Kidney glomerular epithelial cell (primary cell): ENCODE results near the gene ATP5MC3.

Experiments used
- DNase-seq: peaks from one replicate; lab custom pipeline; 2025; lab: John Stamatoyannopoulos, UW

Gene ATP5MC3

DNA sequence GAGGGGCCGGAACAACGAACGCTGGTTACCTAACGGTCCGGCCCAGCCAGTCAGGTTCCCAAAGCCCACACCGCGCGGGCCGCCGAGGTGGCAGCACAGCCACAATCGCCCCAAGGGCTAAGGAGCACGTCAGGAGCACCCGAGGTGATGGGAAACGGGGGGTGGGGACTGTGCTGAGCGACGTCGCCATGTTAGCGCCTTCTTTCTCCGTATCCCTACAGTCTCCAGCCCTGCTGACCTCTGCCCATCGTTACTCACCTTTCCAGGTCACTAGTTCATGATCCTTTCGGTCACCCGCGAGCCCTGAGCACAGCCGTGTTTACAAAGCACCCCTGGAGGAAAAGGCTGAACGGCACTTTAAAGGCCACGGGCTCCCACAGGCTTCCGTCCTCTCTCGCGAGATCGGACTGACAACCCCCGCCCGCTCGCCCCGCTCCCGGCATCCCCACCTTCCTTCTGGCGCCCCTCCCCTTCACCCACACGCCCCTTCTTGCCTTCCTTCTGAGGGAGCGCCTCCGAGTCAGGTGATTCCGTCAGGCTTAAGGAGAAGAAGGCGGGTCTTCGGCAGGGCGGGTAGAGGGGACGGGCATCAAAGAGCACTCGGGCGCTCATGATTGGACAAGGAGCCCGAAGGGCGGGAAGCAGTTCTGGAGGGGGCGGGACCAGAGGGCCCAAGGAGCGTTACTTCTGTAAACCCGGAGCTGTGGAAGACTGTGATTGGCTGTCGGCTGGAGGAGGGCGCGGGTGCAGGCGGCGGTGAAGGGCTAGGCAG is 13.5 kb downstream of the ATP5MC3 start, which contains the start of gene ATF2:
ATF2 (minus strand) TSS at position 412 of the 772 bp plus-strand sequence. CDS start 31,760 bp downstream, outside the sequence.
- peak; percentile 99 for DNase-seq

DNA sequence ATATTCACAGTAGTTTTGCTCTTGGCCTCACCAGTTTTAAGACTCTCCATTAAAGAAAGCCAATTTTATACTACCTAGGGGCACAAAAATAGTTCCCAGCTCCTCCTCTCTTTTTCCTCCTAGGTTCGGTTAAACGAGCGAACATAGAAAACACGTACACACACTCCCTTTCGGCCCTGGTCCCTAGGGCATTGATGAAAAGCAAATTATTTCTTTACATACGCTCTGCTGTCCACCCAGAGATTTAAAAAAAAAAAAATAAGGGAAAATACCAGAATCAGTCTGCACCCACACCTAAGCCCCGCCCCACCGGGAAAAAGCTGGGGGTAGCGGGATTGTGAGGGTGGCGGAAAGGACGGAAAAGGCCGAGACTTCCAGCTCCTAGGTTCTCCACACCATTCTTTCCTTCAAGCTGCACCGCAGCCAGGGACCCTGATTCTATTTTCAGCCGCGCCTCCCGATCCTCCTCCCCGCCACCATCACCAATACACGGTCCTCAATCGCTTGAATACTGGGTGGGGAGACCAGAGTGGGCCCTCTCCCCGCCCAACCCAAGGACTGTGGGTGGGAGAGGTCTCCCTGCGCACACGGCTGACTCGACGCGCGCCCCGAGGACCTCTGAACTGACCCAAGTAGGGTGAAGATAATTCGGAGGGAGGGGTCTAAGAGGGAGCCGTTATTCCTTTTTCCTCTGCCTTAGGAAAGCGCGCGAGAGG is 14.3 kb downstream of the ATP5MC3 start:
- peak; percentile 35 for DNase-seq

DNA sequence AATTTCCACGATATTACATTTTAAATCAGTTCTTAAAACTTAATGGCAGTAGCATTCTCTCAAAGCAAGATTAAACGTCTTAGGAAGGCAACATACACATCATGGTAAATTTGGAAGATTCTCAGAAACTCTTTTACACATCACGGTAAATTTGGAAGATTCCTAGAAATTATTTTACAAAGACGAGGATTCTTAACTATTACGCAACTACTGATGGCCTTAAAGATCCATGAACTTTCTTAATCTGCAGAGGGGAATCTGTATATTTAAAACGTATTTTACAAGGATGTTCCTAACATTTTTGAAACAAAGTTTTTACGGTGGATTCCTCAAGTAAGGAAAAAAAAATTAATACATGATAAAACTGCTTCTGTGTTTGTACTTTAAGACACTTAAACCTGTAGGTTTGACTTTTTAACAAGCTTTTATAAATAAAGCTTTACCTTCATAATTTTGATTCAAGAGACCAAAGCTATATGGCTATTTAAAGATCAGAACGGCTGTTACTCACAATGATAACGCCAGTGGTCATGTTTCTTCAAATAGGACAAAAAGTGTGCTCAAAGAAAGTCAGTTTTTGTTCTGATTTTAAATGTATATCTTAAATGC is 15.2 kb downstream of the ATP5MC3 start:
- no peak for DNase-seq

DNA sequence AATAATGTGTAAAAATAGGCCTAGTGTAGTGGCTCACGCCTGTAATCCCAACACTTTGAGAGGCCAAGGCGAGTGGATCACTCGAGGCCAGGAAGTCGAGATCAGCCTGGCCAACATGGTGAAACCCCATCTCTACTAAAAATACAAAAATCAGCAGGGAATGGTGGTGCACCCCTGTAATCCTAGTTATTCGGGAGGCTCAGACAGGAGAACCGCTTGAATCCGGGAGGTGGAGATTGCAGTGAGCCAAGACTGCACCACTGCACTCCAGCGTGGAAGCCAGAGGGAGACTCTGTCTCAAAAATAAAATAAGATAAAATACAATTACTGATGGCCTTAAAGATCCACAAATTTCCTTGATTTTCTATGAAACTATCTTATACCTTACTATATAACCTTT is 17.3 kb downstream of the ATP5MC3 start:
- DNase-seq = no peak

DNA sequence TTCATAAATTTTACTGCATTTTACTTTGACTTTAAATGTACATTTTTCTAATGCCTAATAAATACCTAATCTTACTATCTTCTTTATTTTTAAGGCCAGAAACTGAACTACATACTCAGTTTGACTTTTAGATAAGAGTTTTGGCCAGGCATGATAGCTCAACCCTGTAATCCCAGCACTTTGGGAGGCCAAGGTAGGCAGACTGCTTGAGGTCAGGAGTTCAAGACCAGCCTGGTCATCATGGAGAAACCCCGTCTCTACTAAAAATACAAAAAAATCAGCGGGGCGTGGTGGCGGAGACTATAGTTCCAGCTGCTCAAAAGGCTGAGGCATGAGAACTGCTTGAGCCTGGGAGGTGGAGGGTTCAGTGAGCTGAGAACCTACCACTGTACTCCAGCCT is 22.6 kb downstream of the ATP5MC3 start:
- no peak for DNase-seq

DNA sequence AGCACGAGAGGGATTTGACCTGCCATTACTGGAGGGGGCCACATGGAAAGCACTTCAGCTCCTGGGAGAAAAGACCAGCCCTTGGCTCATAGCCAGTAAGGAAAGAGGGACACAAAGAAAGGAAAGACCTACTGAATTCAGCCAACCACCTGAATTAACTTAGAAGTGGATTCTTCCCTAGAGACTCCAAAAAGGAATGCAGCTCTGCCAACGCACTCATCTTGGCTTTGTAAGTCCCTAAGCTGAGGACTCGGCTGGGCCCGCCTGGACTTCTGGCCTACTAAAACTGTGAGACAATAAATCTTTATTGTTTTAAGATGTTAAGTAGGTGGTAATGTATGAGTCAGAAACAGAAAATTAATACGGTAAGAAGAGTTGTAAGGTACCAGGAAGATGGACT is 25.0 kb downstream of the ATP5MC3 start:
- no peak for DNase-seq

DNA sequence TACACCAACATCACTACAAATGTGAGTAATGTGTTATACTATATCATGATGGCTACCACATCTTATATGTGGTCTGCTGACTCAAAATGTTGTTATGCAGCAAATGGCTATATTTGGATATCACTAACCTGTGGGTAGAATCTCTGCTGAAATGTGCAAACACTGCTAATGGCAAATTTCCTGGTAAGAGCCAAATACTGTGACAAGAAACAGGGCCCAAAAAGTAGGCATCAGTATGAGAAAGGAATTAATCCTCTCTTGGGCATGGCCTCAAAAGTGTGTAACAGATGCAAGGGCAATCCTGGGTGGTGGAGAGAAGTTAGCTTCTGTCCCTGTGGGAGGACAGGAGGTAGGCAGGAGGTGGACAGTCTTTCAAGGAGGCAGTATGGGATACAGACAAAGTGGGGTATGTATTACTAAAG is 26.8 kb downstream of the ATP5MC3 start:
- peak; percentile 26 for DNase-seq

DNA sequence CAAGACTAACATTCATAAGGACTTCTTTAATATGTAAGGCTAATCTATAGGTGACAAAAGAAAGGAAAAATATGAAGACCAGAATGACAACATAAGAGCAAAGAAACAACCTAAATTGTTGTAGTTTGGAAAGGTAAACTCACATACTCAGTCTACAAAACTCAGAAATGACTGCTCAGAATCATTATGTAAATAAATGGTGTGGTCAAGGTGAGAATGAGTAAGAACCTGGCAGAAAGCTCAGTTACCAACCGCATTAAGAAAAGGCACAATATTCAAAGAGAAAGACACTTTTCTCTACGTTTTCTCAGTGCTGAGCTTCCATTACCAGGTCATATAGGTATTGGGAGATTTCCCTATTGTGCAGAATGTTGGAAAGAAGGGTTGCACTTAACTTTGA is 29.3 kb downstream of the ATP5MC3 start:
- DNase-seq = no peak

DNA sequence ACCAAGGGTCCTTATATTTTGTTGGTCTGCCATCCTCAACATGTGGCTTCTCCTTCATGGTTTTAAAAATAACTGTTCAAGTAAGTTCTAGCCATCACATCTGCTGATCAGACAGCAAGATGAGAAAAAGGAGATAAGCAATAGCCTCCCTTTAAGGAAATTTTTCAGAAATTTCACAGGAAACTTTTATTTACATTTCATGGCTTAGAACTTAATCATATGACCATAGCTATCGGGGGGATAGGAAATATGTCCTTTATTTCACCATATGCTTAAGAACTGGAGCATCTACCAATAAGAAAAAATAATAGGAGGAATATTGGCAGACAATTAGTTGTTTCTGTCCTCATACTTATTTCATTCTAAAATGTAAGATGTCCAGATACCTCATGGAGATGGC is 29.7 kb downstream of the ATP5MC3 start:
- no peak for DNase-seq

DNA sequence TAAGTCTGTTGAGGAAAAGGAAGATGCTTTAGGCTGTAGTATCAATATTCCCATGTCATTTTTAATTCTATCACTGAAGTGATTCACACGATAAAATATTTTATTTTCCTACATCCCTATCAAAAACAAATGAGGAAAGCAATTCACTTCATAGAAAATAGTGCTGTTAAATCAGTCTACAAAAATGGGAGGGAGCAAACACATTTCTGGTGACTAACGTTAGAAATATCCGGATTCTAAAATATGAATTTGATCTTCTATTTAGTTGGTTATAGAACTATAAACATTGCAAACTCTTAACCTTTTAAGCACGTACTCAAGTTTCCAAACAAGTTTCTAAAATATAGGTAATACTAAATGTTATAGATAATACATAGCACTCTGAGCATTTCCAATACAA is 34.3 kb downstream of the ATP5MC3 start:
- no peak for DNase-seq

DNA sequence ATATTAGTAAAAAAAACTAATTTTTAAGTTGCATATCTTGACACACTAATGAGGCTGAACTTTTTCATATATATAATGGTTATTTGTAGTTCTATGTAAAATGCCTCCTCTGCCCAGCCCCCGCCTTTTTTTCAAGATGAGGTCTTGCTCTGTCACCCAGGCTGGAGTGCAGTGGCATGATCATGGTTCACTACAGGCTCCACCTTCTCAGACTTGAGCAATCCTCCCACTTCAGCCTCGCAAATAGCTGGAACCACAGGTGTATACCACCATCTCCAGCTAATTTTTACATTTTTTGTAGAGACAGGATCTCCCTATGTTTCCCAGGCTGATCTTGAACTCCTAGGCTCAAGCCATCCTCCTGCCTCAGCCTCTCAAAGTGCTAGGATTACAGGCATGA is 37.8 kb downstream of the ATP5MC3 start:
- no peak for DNase-seq

DNA sequence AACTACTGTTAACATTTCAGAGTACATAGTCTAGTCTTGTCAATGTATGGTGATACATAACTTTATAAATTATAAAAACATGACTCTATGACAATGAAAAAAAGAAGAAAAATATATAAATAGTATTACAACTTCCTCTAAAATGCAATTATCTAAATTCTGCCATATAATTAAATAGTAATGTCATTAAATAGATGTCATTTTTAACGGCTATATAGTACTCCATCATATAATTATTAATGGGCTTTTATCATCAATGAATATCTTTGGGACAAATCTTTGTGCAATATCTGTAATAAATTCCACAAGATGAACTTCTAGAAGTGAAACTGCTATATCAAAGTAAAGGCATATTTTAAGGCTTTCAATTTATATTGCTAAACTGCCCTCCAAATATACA is 38.3 kb downstream of the ATP5MC3 start:
- DNase-seq = no peak

DNA sequence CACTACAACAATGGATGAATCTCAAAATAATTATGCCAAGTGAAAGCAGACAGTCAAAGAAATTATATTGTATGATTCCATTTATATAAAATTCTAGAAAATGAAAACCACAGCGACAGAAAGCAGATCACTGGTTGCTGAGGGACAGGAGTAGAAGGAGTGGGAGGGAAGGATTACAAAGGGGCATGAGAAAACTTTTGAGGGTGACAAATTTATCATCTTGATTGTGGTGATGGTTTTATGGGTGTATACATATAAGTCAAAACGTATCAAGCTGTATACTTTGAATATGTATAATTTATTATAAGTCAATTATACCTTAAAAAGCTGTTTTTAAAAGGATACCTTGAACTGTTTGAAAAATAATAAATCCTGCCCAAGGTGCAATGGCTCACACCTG is 41.2 kb downstream of the ATP5MC3 start:
- no peak for DNase-seq

DNA sequence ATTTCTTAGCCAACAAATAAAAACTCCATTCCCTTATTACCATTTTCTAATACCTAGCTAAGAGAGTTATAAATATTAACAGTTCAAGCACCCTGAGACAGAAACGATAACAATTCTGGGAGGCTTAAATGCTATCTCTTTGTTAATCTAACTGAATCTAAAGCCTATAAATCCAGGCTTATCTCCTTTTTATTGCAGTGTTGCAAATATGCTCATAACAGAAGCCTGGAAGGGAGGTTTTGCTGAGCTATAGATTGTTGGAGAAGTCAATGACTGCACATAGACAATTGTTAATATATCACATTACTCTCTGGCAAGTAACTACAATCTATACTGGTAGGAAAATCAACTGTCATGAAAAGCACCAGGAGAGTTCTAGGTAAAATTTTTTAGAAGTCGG is 43.7 kb downstream of the ATP5MC3 start:
- no peak for DNase-seq

DNA sequence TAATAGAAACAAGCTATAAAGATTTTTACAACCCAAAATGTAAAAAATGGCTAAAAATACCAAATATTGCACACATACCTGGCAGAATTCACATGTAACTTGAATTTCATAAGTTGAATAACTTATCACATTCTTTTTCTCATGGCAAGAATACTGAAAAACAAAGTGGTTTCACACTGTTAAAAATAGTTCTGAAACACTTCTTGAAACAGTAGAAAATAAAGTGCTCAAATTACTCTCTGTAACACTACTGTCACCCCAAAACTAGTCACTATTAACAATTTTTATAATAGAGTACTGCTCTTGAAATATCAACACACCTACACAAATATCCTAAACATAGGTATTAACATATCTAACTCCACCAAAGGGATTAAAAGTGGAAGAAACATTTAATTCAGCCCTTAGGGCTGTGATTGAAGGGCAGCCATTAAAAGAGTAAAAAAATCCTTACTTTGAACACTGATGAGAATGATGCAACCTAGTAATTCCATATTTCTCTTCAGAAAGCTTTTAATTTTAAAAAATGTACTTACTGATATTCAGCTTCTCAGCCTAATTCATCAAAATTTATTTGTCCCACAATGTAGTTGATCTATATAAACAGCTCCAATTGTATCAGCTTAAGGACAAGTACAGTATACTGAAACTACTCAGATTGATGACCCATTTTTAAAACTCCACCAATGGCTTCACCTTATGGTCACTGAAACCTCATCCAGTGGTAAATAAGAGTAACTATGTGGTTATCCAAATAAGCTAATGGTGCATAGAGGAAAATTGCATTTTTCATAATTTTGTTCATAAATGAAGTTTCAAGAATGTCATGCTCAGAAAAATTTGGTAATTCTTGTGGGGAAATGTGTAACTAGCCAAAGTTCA is 44.9 kb downstream of the ATP5MC3 start:
- DNase-seq = no peak

DNA sequence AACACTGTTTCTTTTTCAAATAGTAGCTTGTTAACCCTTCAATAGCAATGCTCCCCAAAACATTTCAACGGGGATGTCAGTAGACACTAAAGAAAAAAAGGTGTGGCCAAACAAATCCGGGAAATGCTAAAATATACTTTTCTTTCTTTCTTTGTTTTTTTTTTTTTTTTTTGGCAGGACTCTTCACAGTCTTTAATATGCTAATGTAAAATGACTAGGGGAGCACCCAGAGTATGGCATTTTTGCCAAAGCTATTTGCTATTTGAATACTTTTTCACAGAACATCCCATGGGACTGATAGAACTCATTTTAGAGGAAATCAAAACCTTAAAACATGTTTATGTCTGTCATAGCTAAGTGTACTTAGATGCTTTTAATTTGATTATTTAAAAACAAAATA is 45.6 kb downstream of the ATP5MC3 start:
- no peak for DNase-seq

DNA sequence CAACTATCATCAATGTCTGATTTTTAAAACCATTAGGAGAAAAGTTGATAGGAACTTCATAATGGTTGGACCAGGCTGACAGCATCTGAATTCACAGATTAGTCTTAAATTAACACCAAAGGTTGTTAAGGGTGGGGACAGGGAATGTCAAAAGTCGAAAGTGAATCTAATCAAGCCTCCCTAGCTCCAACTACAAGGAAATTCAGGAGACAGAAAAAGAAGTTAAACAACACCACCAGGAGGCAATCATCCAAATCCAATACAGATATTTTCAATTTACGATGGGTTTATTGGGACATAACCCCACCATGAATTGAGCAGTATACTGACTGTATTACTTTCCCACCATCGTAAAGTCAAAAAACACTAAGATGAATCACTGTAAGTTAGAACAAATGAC is 46.3 kb downstream of the ATP5MC3 start:
- no peak for DNase-seq

DNA sequence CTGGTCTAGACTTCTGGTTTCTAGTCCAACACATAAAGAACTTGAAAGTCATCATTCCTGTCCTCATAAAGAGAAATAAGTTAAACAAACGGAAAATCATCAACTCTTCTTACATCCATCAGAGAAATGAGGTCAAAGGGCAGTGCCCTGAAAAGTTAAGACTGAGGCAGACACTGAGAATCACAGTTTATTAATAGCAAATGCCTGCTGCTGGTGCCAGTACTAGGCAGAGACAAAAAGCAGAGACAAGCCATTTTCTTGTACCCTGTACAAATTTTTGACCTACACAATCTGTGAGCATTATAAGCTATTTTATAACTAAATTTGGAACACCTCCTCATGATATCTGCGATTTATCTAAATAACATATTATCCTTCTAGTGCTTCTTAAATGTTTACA is 50.3 kb downstream of the ATP5MC3 start:
- no peak for DNase-seq

DNA sequence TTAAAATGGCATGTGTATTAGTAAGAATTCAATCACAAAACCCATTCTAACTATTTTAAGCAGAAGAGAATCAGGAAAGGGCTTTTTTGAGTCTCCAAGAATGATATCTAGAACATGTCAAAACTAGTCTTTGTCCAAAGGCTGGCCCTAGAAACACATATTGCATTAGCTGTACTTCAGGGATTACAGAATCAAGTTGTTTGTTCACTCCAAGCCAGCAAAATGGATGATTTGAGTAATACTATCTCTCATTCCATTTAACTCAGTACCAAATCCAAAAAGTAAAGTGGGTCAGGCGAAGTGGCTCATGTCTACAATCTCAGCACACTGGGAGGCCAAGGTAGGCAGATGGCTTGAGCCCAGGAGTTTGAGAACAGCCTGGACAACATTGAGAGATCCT is 54.8 kb downstream of the ATP5MC3 start:
- no peak for DNase-seq
